ENCODE data around the gene PAEP. TPM values are rescaled to one million over a fixed set of nuclear protein-coding genes. Genes with fewer than 3 reads are reported as not detected.

PAEP gene
- total and polyA plus RNA-seq, 4 donors: 0.37 to 3.0 (median 0.98) TPM; not detected in 1

DNA sequence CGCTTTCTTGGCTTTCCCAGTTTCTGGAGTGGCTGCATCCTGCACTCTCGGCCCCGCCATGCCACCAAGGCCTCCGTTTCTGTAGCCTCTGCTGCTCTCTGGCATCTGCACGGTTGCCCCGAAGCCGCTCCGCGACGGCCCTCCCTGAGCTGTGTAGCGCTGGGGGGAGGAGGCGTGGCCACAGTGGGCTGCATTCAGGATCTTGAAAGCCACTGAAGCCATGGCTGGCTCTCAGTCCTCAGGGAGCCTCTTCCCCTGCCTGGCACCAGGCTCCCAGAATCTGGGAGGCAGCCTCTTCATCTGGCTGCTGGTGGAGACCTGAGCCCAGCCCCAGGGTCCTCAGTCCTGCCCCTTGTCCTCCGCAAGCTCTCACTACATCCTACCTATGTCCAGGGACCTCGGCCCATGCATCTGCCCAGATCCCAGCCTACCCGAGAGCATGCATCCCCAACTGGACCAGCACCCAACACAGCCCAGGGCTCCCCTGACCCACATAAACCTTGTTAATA, 25.1 kb downstream of the PAEP start:
- WGBS, 2 donors: 71 to 85% methylated on average over 15 of the region's 15 CpGs
- Histone ChIP-seq H3K4me1 (ENCODE audit: control insufficient read depth in 5 of 5, insufficient read depth in 5 of 5, low read length in 5 of 5) (no peaks in the 10 kb centered on the region), H3K9ac (ENCODE audit: insufficient read depth in 1 of 2, low read length in 2 of 2) (no peak overlapping the region), H3K27ac (ENCODE audit: low read depth in 1 of 2, low read length in 1 of 2) (no peak overlapping the region), H3K36me3 (ENCODE audit: control insufficient read depth in 4 of 4, insufficient read depth in 4 of 4, low read length in 4 of 4) (no peaks in the 10 kb centered on the region), H3K27me3 (ENCODE audit: control insufficient read depth in 3 of 3, insufficient read depth in 3 of 3, low read length in 2 of 3) (no peaks in the 10 kb centered on the region), H3K9me3 (ENCODE audit: control insufficient read depth in 4 of 4, insufficient read depth in 3 of 4, low read length in 3 of 4) (no peaks in the 10 kb centered on the region), H3K4me3 (no peak overlapping the region)
- no peak for TF ChIP-seq CTCF (IDR thresholded peaks at IDR 0.05; ENCODE audit: control extremely low read depth, extremely low read depth)
- ATAC-seq (ENCODE audit: insufficient read depth, low FRiP score) (no peak), DNase-seq (no peak)

GRCh38 chr9:135587658-135588057, 26.1 kb downstream of the PAEP start:
- Histone ChIP-seq H3K27ac (ENCODE audit: low read depth in 1 of 2, low read length in 1 of 2) (no peak overlapping the region), H3K36me3 (ENCODE audit: control insufficient read depth in 4 of 4, insufficient read depth in 4 of 4, low read length in 4 of 4) (no peaks in the 10 kb centered on the region), H3K9ac (ENCODE audit: insufficient read depth in 1 of 2, low read length in 2 of 2) (no peak overlapping the region), H3K4me3 (no peak overlapping the region), H3K27me3 (ENCODE audit: control insufficient read depth in 3 of 3, insufficient read depth in 3 of 3, low read length in 2 of 3) (no peaks in the 10 kb centered on the region), H3K4me1 (ENCODE audit: control insufficient read depth in 5 of 5, insufficient read depth in 5 of 5, low read length in 5 of 5) (no peaks in the 10 kb centered on the region), H3K9me3 (ENCODE audit: control insufficient read depth in 4 of 4, insufficient read depth in 3 of 4, low read length in 3 of 4) (peaks cover 0 to 2% (median 0%) of the 10 kb centered on the region in 4 donors)
- ATAC-seq (ENCODE audit: insufficient read depth, low FRiP score) (no peak), DNase-seq (peak in 1 of 3 donors; percentile 4)
- no peak for TF ChIP-seq CTCF (IDR thresholded peaks at IDR 0.05; ENCODE audit: control extremely low read depth, extremely low read depth)
- WGBS, 2 donors: 24% methylated on average over 7 of the region's 7 CpGs; no CpG with 5 or more reads in 1 of the 2 donors

- no peak overlapping the region for H3K9ac ChIP-seq (ENCODE audit: insufficient read depth in 1 of 2, low read length in 2 of 2)
- ATAC-seq (ENCODE audit: insufficient read depth, low FRiP score) (no peak), DNase-seq (no peak)
- no peak overlapping the region for H3K4me3 ChIP-seq
- H3K9me3 ChIP-seq (ENCODE audit: control insufficient read depth in 4 of 4, insufficient read depth in 3 of 4, low read length in 3 of 4): peaks cover 0 to 2% (median 0%) of the 10 kb centered on the region in 4 donors
- no peaks in the 10 kb centered on the region for H3K4me1 ChIP-seq (ENCODE audit: control insufficient read depth in 5 of 5, insufficient read depth in 5 of 5, low read length in 5 of 5)
- H3K27ac ChIP-seq (ENCODE audit: low read depth in 1 of 2, low read length in 1 of 2): no peak overlapping the region
- H3K27me3 ChIP-seq (ENCODE audit: control insufficient read depth in 3 of 3, insufficient read depth in 3 of 3, low read length in 2 of 3): no peaks in the 10 kb centered on the region
- 93 to 94% methylated on average over 9 of the region's 9 CpGs for WGBS, 2 donors
- TF ChIP-seq CTCF (IDR thresholded peaks at IDR 0.05; ENCODE audit: control extremely low read depth, extremely low read depth): no peak
- no peaks in the 10 kb centered on the region for H3K36me3 ChIP-seq (ENCODE audit: control insufficient read depth in 4 of 4, insufficient read depth in 4 of 4, low read length in 4 of 4)
Observed at GRCh38 chr9:135588371-135588770, 26.8 kb downstream of the PAEP start.
